Limb (tissue), 2 donors: Measurements from ENCODE around the gene TTC8.
"Not testable (repeated sequence)": the region's sequence is repeated elsewhere in the genome, so short reads cannot be mapped to it uniquely, and the experiment has no call there.

Source experiments
- DNase-seq, 2 donors: peaks; one replicate each; pipeline ENCODE4 v3.0.0-alpha.2; 2016; ENCODE audit errors: extremely low spot score in 2 of 2

The TTC8 gene

DNA sequence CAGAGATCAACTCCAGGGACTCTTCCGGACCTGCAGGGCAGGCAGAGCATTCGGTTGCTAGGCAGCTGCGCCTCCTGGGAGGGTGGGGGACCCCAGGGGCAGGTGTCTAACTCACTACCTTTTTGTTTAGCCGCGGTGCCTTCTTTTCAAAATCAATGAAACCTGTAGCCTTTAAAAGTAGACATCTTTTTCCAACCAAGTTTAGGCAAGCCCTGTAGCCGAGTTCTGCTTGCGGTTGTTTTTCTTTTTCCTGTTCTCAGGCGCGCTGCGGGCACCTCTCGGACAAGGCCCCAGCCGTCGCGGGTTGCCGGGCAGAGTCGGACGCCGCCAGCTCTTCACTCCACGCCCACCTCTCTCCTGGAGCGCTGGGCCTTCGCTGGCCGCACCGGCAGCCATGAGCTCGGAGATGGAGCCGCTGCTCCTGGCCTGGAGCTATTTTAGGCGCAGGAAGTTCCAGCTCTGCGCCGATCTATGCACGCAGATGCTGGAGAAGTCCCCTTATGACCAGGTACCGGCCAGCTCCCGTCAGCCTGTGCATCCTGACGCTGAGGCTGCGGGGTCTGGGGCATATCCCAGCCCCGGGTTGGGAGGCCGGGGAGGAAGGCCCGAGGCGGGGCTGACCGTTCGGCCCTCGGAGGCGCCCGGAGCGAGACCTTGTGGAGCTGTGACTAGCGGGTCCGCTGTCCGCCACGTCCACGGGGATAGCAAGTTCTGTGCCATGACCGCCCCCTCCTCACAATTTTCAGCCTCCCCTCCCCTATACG, at the start of gene TTC8:
Gene TTC8, plus strand, starts transcription at position 338 of the 764 bp plus-strand sequence. Its CDS starts 57 bp downstream, at position 395.
- DNase-seq, result peak; percentile 92 to 93

DNA sequence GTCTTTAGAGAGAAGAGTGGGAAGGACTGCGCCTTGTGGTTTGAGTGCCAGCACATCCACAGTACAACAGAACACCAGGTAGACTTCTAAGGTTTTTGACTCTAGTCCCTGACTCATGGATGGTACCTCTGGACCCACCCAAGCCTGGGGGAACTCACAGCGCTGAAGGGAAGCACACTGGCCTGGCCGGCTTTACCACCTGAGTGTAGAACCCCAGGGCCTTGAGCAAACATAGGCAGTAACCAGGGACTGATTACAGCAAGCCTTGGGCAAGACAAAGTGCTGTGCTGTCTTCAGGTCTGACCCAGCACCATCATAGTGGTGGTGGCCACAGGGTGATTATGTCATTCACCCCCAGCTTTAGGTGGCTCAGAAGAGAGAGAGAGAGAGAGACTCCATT, 48.9 kb upstream of the TTC8 start:
- DNase-seq, result no peak

DNA sequence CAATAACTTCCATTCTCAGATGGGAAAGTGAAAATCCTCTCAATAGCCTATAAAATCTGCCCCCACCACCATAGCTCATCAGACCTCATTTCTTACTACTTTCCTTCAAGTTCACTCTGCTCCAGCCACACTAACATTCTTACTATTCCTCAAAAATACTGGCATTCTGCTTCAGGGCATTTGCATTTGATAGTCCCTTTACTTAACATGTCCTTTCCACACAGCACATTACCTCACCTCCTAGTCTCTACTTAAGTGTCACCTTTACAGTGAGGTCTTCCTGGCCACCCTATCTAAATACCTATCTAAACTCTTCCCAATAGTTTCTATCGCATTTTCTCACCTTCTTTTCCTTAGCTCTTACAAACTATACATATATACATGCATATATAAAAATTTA, 38.5 kb upstream of the TTC8 start:
- DNase-seq, result no peak

DNA sequence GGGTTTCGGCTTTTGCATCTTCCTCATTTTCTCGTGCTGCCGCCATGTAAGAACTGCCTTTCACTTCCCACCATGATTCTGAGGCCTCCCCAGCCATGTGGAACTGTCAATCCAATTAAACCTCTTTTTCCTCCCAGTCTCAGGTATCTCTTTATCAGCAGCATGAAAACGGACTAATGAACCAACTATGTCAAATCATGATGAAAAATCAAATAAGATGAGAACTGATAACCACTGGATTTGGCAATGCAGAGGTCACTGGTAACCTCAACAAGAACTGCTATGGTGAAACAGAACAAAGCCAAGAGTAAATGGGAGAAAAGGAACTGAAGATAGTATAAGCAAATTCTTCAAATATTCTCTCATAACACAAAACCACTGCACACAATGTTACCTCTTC, 37.7 kb upstream of the TTC8 start:
- DNase-seq, result no peak

DNA sequence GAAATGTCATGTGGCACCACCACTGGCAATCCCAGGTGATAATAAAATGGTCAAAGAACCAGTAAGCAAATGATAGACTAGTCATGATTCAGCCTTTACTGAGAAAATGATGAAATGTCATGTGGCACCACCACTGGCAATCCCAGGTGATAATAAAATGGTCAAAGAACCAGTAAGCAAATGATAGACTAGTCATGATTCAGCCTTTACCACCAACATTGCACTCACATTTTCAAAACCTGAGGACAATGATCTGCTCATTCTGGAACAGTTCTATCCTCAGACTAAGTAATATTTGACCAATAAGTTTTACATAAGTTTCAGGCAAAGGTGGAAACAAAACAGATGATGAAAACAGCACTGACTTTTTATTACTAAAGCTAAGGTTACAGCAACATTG, 34.9 kb upstream of the TTC8 start:
- DNase-seq, result not testable (repeated sequence)

DNA sequence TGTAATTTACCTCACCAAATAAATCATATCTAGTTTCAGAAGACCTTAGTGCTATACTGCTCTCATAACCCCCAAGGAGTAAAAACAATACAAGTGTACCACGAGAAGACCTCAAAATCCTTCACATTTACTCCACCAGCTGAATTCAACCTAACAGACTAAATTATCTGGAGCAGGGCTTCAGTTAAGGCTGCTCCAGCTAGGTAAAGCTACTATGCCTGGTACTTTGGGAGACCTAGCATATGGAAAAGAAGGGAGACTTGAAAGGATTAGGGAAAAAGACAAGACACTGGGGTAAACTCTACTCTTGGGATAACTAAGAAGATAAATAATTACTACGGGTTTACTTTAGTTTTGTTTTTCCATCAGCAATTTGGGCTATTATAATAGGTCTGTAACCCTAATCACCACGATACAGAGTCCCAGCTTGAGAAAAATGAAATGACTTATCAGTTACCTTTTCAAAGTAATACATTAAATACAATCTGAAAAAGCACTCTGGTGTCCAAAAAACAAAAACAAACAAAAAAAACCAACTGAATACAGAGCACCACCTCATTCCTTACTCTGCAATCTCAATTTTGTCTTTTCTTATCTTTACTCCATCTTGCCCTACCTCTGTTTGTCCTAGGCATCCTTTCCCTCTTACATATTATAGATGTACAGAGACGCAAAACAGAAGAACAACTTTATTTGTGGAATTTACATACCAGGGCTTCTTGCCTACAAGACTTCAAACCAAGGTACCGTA, 33.8 kb upstream of the TTC8 start:
- no peak for DNase-seq

DNA sequence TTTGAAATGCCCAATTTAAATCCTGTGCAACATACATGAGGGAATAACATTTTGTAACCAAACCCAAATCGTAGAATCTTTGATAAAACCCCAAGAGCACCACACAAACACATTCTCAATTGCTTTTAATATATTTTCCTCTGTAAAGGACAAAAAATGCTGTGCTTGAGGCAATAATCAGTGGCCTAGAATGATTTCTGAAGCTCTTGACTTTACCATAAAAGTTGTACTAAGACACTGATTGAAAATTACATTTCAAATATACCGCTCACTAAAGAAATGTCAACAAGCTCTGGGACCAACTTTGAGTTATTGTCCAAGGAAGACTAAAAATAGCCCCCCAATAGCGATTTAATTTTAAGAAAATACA, 33.2 kb upstream of the TTC8 start:
- no peak for DNase-seq

DNA sequence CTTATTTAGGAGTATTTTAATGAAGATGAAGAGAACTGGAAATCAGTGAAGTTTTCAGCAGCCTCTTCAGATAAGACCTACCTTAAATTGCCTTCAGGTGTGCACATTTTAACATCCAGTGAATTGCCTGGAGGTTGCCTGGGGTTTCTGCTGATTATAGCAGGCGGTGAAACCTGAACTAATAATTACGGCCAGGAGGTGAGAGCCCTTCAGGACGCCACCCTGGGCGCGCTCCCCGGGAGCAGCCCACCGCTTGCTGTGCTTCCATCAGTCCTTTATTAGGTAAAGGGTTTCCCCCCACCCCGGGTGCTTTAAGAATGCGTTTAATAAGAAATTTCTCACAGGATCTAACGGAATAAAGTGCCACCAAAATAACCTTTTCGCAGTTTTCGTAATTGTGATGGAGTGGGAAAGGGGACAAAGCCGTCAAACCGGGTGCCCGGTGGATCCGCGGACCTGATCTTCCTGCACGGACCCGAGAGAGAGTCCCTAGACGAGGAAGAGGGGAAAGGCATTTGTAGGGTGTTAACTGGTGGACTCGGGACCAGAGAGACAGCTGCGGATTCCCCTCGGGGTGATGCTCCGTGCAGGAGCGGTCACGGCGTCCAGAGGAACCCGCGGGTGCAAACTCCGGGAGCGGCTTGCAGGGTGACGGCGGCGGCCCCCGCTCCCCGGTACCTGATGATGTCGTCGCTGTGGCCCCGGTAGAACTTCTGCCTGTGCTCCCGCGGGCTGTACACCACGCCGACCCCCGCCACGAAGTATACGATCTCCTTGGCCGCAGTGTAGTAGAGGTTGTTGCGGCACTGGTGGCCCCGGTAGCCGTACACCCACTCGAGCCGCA, 32.6 kb upstream of the TTC8 start:
- DNase-seq, result peak in 1 of 2 donors; percentile 49

DNA sequence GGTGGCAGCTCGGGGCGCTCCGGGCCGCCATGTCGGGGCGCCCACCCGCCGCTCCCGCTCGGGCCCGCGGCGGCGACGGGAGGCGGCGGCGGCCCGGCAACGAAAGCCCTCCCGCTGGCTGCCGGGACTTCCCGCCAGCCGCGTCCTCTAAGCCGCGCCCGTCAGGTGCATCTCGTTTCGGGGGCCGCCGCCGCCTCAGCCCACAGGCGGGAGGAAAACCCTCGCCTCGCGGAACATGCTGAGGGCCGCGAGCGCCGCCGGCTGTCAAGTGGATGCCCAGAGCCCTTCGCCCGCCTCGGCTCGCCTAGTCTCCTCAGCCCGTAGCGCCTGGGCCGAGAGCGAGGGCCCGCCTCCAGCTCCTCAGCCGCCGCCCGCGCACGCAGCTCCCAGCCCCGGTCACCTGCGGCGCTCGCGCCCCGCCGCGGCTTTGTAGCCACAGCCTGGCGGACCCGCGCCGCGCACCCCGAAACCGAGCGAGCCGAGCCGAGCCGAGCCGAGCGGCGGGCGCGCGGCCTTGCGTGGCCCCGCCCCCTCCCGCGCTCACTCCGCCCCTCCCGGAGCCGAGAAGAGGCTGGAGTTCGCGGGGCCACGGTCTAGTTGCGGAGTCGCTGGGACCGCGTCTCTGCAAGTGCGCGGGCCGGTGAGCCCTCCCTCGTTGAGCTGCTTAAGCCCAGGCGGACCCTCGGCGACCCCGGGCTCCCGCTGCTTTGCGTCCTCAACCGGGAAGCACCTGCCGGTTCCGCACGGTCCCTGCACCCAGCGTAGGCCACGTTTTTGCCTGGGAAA, 31.8 kb upstream of the TTC8 start, which contains the start of gene EML5:
Gene EML5, minus strand, starts transcription at position 481 of the 786 bp plus-strand sequence. Its CDS starts 450 bp downstream, at position 31.
- DNase-seq, result peak; percentile 53 to 89

DNA sequence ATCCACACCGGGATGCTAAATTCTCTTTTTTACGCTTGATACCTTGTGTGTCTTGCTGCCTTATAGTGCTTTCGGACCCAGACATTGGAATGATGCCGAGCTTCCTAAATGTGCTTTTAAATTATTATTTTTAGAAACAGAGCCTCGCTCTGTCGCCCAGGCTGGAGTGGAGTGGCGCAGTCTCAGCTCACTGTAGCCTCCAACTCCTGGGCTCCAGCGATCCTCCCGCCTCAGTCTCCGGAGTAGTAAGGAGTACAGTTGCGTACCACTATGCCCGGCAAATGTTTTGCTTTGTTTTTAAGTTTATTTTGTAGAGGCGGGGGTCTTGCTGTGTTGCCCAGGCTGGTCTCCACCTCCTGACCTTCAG, 31.2 kb upstream of the TTC8 start:
- no peak for DNase-seq

DNA sequence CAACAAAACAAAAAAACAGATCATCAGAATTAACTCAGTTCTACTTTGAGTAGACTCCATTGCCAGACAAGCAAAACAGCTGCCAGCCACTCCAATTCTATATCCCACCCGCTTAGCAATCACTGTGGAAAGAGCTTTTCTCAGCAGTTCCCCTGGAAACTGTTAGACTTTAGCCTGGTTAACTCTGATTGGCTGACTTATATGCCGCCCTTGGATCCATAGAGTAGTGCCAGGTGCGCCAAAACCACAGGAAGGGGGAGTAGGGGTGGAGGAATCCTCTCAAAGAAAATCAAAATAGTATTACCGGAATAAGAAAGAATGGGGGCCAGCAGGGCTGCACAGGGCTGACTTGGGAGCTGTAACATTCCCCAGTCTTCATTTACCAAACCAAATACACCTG, 26.3 kb upstream of the TTC8 start:
- DNase-seq, result no peak

DNA sequence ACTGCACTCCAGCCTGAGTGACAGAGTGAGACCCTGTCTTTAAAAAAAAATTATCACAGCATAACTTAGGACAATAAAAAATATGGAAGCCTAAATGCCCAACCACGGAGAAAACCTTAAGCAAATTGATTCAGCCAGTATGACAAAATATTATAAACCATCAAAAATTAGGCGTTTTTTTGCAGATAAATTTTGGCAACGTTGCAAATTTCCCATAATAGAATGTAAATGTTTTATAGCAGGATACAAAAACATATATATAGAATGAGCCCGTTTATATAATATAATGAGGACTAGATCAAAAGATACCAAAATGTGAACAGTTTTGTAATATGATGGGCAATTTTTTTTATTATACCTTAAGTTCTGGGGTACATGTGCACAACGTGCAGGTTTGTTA, 24.9 kb upstream of the TTC8 start:
- DNase-seq, result no peak

DNA sequence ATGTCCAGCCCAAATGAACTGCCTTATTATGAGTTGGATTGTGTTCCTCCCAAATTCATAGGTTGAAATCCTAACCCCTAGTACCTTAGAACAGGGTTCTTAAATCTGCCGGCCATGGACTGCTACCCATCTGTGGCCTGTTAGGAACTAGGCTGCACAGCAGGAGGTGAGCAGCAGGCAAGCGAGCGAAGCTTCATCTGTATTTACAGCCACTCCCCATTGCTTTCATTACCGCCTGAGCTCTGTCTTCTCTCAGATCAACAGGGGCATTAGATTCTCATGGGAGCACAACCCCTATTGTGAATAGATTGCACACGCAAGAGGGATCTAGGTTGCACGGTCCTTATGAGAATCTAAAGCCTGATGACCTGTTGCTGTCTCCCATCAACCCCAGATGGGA, 21.9 kb upstream of the TTC8 start:
- DNase-seq, result no peak

DNA sequence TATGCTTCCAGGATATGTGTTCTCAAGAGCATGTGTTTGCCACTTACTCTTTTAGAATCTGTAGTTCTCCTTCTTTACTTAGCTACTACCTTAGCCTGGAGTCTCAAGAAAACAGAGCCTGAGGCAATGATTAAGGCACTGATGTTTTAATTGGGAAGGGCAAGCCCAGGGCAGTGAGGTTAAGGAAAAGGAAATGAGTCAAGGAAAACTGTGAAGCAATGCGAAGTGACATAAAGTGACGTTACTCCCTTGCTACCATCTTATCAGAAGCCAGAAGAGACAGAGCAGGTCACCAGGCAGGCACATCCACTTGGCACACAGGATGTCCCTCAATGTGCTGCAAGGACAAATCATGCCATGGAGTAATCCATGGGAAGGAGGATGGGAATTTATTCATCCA, 20.4 kb upstream of the TTC8 start:
- no peak for DNase-seq

DNA sequence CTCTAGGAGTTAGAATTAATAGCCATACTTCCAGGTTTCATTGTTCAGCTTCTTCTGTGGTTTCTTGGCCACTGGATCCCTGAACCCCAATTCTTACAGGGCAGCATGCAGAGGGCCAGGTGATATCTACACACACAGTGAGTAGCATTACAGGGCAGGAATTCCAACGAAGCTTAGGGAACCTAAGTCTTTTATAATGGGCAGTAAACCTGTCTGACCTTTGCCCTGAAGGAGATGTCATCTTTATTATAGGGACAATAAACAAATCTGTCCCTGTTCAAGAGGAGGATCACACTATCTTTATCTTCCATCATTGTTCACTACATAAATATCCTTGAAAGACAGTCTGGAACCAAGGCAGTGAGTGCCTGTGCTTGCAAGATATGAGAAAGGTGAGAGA, 20.0 kb upstream of the TTC8 start:
- DNase-seq, result no peak

DNA sequence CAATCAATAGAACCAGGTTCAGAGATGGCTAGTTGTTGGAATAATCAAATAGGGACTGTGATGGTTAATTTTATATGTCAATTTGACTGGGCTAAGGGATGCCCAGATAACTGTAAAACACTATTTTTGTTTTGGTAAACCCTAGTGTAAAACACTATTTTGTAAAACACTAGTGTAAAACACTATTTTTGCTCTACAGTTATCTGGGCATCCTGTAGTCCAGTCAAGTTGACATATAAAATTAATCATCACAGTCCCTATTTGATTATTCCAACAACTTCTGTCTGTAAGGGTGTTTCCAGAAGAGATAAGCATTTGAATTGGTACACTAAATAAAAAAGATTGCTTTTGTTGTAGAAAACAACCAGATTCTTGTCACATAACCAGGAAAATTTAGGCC, 16.1 kb upstream of the TTC8 start:
- DNase-seq, result no peak

DNA sequence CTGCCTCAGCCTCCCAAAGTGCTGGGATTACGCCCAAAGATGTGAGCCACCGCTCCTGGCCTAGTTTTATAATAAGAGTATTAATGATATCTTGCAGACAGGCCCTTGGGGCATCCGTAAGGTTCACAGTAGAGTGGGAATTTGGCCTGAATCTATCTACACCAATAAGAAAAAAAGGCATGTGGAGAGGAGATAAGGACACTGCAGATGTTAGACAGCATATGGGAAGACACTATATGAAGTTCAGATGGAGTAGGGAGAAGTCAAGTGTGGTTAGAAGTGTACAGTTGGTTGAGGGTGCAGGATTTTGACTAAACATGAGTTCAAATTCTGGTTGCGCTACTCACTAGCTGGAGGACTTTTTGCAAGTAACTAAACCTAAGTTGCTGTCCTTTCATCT, 8.5 kb upstream of the TTC8 start:
- no peak for DNase-seq

DNA sequence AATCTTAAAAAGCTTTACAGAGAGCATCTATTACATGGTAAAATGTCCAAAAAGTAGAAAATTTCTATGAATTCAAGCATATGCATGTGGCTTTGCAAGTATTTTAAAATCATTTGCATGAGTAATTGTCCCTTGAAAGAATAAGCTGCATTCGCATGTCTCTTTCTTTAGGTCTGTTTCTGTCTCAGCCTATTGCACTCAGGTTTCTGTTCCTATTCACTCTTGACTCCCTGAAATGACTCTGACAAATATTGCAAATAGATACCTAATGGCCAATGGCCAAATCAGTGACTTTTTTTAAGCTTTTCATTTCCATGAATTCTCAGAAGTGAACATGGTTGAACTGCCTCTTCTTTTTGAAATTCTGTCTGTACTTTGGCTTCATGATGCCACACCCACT, 6.4 kb upstream of the TTC8 start:
- DNase-seq, result no peak

DNA sequence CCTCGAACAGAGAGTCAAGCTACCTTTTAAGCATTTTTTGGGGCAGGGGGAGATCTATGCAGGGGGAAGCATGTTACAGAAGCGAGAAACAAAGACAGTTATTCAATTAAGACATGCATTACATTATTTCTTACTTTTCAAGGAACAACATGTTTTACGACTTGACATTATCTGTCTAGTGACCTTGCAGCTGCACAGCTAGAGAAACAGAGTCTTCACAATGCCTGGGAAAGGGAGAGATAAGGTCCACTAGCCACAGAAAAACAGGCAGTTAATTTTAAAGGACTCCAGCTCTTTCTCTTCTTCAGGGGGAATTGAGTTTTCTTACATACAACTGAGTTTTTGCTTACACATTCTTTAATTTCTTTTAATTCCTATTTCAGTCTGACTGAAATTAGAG, 4.8 kb upstream of the TTC8 start:
- not testable (repeated sequence) for DNase-seq

DNA sequence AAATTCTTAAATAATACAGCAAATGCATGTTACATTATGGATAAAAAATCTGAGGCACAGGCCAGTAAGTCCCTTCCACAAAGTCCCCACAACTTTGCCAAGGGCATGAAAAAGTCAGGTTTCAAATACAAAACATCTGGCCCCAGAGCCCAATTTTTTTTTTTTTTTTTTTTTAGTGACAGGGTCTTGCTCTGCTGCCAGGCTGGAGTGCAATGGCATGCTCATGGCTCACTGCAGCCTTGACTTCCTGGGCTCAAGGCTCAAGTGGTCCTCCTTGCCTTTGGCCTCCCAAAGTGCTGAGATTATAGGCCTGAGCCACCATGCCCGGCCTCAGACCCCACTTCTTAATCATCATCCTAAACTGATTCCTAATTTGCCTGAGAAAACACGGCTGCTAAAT, 3.1 kb upstream of the TTC8 start:
- DNase-seq, result no peak

DNA sequence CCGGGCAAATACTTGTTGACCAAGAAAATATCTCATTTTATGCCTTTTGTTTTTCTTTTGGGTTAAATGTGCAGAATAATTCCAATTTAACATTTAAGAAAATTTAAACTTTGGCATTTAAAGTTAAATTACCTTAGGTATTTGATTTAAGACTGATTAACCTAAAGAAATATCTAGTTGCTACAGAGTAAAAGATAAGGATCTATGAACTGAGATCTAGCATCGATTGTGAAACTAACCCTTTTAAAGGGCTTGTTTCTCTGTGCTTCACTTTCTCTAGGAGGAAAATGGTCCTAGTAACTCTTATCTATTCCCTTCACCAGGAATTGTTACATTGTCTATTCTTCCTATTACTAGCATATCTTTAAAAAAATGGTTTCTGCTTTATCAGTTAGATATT, 2.6 kb upstream of the TTC8 start:
- DNase-seq, result no peak

DNA sequence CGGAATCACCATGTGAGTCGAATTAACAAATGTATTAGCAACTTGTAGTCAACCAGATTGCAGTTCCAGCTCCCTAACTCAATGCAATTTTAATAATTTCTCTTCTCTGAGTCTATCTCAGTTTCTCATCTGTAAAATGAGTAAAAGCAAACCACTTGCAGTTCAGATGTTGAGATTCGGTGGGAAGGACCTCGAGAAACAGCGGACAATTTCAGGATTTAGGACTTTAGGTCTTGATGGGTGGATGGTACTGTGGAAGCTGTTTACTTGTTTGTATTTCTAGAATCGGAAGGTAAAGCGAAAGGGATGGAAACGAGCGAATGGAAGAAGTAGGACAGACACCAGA, 510 bp upstream of the TTC8 start:
- no peak for DNase-seq
